ENCODE measurements around the gene LIF. TPM values are rescaled to one million over a fixed set of nuclear protein-coding genes. Genes with fewer than 3 reads are reported as not detected.

Gene LIF
- total RNA-seq, 1 donor from 2014 or later, result 0.23 TPM

DNA sequence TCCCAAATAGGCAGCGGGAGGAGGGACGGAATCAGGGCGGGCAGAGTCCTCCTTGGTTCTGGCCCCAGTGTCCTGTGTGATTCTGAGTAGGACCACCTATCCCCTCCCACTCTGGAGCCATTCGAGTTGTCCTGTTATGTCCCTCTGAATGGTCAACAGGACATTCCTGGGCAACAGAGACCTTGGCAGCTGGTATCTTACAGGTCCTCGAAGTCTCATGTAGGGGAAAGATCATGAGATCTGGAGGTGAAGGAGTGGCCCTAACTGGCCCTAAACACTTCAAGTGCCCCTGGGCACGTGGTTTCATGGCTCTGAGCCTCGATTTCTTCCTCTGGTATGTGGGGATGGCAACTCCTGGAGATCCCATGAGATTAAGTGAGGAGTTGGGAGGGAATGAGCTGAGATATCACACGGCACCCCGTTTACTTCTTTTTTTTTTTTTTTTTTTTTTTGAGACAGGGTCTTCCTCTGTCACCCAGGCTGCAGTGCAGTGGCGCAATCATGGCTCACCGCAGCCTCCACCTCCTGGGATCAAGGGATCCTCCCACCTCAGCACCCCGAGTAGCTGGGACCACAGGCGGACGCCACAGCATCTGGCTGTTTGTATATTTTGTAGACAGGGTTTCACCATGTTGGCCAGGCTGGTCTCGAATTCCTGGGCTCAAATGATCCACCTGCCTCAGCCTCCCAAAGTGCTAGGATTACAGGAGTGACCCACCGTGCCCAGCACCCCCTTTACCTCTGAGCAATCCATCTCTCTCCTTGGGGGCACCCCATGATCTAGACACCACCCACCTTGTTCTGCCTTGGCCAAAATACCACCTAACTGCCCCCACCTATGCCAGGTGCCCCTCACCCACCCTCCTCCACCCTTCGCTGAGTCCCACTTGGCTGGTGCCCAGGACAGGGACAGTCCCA is 6.8 kb downstream of the LIF start:
- no peak overlapping the region for H3K27ac Mint-ChIP-seq (ENCODE audit: unreplicated experiment)

DNA sequence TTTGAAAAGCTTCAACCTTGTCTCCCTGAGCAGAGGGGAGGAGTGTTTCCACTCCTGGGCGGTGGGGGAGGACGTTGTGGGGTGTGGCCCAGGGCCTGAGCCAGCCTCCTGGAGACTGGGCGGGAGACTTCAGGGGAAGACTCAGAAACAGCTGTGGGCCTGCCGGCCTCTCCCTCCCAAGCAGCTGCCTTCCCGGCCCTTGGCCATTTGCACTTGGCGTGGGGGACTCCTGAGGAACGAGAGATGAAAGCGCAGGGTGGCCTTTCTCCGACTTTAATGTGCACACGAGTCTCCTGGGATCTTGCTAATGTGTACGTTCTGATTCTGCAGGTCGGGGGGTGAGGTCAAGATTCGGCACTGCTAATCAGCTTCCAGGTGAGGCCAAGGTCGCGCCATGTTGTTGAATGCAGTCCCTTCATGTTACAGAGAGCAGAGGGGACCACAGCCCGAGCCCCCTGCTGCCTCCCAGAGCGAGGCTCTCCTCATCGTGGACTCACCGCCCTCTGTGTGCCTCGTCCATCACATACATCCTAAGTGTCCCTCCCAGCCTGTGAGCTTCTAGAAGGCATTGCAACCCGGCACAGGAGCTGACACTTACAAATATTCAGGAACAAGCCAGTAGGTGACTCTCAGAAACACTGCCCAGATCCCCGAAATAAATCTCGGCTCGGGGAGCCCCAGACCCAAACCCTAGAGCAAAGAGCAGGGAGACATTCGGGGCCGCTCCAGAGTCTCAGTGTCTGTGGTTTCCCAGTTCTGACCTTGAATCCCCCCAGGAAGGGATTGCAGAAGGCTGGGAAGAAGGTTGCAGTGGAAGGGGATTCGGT is 7.7 kb downstream of the LIF start:
- H3K27me3 Mint-ChIP-seq (ENCODE audit: unreplicated experiment), result peaks cover 9% of the 10 kb centered on the region
- TF ChIP-seq, protein P1, sequence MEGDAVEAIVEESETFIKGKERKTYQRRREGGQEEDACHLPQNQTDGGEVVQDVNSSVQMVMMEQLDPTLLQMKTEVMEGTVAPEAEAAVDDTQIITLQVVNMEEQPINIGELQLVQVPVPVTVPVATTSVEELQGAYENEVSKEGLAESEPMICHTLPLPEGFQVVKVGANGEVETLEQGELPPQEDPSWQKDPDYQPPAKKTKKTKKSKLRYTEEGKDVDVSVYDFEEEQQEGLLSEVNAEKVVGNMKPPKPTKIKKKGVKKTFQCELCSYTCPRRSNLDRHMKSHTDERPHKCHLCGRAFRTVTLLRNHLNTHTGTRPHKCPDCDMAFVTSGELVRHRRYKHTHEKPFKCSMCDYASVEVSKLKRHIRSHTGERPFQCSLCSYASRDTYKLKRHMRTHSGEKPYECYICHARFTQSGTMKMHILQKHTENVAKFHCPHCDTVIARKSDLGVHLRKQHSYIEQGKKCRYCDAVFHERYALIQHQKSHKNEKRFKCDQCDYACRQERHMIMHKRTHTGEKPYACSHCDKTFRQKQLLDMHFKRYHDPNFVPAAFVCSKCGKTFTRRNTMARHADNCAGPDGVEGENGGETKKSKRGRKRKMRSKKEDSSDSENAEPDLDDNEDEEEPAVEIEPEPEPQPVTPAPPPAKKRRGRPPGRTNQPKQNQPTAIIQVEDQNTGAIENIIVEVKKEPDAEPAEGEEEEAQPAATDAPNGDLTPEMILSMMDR (IDR thresholded peaks at IDR 0.05; ENCODE audit: unreplicated experiment), result no peak
- no peaks in the 10 kb centered on the region for H3K36me3 Mint-ChIP-seq (ENCODE audit: low read depth, unreplicated experiment)
- H3K4me3 Mint-ChIP-seq (ENCODE audit: unreplicated experiment), result no peak overlapping the region
- peaks cover 3% of the 10 kb centered on the region for H3K4me1 Mint-ChIP-seq (ENCODE audit: unreplicated experiment)
- no peak for DNase-seq (ENCODE audit: low spot score)
- H3K9me3 Mint-ChIP-seq (ENCODE audit: unreplicated experiment), result no peaks in the 10 kb centered on the region
- H3K27ac Mint-ChIP-seq (ENCODE audit: unreplicated experiment), result no peak overlapping the region

More for the DNA sequence above, 6.8 kb downstream of the LIF start:
- Mint-ChIP-seq H3K4me1 (ENCODE audit: unreplicated experiment) (peaks cover 3% of the 10 kb centered on the region), H3K27me3 (ENCODE audit: unreplicated experiment) (peaks cover 13% of the 10 kb centered on the region), H3K9me3 (ENCODE audit: unreplicated experiment) (no peaks in the 10 kb centered on the region), H3K36me3 (ENCODE audit: low read depth, unreplicated experiment) (no peaks in the 10 kb centered on the region), H3K4me3 (ENCODE audit: unreplicated experiment) (no peak overlapping the region)
- TF ChIP-seq, protein P1 (IDR thresholded peaks at IDR 0.05; ENCODE audit: unreplicated experiment), result no peak
- DNase-seq (ENCODE audit: low spot score), result no peak

DNA sequence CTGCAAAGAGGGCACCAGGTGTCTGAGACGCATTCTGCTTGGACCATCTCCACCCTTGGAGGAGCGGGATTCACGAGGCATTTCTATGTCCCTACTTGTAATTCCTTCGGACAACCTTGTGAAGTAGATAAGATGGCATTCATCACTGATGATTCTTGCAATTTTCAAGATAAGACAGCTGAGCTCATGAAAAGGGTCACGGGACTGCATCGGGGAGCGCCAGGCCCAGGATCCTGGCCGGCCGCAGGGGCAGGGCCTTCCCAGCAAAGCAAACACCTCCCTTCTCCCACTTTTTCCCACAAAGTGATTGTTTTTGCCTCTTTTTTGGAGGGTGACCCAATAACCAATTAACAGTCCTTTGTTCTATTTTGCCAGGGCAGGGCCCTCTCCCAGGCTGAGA is 8.4 kb downstream of the LIF start:
- Mint-ChIP-seq H3K27ac (ENCODE audit: unreplicated experiment) (no peak overlapping the region), H3K4me1 (ENCODE audit: unreplicated experiment) (peaks cover 3% of the 10 kb centered on the region)

DNA sequence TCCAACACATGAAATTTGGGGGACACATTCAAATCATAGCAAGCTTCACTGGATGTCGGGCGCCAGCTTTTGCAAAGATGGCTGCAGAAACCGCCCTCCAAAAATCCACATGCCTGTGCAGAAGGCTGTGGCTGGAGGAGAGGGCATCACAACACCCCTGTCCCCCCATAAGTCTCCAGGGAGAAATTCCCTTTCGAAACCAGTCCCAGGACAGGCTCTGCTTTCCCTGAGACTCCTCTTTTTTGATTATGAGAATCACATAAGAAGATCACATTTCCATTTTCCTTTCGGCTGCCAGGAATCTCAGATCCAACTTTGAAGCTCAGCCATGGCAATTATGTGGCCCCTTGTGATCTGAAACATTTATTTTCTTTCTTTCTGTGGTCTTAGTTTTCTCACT is 9.7 kb downstream of the LIF start:
- no peak for DNase-seq (ENCODE audit: low spot score)
- no peaks in the 10 kb centered on the region for H3K9me3 Mint-ChIP-seq (ENCODE audit: unreplicated experiment)
- no peak overlapping the region for H3K4me3 Mint-ChIP-seq (ENCODE audit: unreplicated experiment)
- H3K36me3 Mint-ChIP-seq (ENCODE audit: low read depth, unreplicated experiment), result no peaks in the 10 kb centered on the region
- H3K27ac Mint-ChIP-seq (ENCODE audit: unreplicated experiment), result no peak overlapping the region
- peaks cover 3% of the 10 kb centered on the region for H3K4me1 Mint-ChIP-seq (ENCODE audit: unreplicated experiment)
- H3K27me3 Mint-ChIP-seq (ENCODE audit: unreplicated experiment), result peaks cover 3% of the 10 kb centered on the region
- TF ChIP-seq, protein P1 (IDR thresholded peaks at IDR 0.05; ENCODE audit: unreplicated experiment), result no peak

More for the DNA sequence above, 8.4 kb downstream of the LIF start:
- no peaks in the 10 kb centered on the region for H3K36me3 Mint-ChIP-seq (ENCODE audit: low read depth, unreplicated experiment)
- peaks cover 8% of the 10 kb centered on the region for H3K27me3 Mint-ChIP-seq (ENCODE audit: unreplicated experiment)
- TF ChIP-seq, protein P1 (IDR thresholded peaks at IDR 0.05; ENCODE audit: unreplicated experiment), result no peak
- H3K4me3 Mint-ChIP-seq (ENCODE audit: unreplicated experiment), result no peak overlapping the region
- DNase-seq (ENCODE audit: low spot score), result no peak
- H3K9me3 Mint-ChIP-seq (ENCODE audit: unreplicated experiment), result no peaks in the 10 kb centered on the region
